ENCODE results near the gene IGSF6. TPM values are rescaled to one million over a fixed set of nuclear protein-coding genes. Genes with fewer than 3 reads are reported as not detected.
"Not testable (repeated sequence)": the region's sequence is repeated elsewhere in the genome, so short reads cannot be mapped to it uniquely, and the experiment has no call there.

Gene IGSF6
- polyA plus RNA-seq (ENCODE audit: insufficient read length in 4 of 4) = 1 to 10 TPM; 1.8 to 5.8 (median 2.7) TPM

- DNase-seq (ENCODE audit: low read depth in 4 of 4, low spot score in 3 of 4) = no peak
Measured at GRCh38 chr16:21652453-21652852, at the start of gene IGSF6. TSS of gene IGSF6 (minus strand) at chr16:21652608. CDS start at chr16:21652598, 10 bp downstream.

GRCh38 chr16:21701271-21701670, 48.9 kb upstream of the IGSF6 start:
- DNase-seq (ENCODE audit: low read depth in 4 of 4, low spot score in 3 of 4) = no peak

GRCh38 chr16:21698169-21699032, 46.0 kb upstream of the IGSF6 start:
- DNase-seq (ENCODE audit: low read depth in 4 of 4, low spot score in 3 of 4) = no peak

GRCh38 chr16:21697032-21697431, 44.6 kb upstream of the IGSF6 start:
- DNase-seq (ENCODE audit: low read depth in 4 of 4, low spot score in 3 of 4) = no peak

- no peak for DNase-seq (ENCODE audit: low read depth in 4 of 4, low spot score in 3 of 4)
Measured at GRCh38 chr16:21694609-21695008, 42.2 kb upstream of the IGSF6 start.

GRCh38 chr16:21690967-21691366, 38.6 kb upstream of the IGSF6 start:
- not testable (repeated sequence) for DNase-seq (ENCODE audit: low read depth in 4 of 4, low spot score in 3 of 4)

- DNase-seq (ENCODE audit: low read depth in 4 of 4, low spot score in 3 of 4) = no peak
Measured at GRCh38 chr16:21689107-21689506, 36.7 kb upstream of the IGSF6 start.

GRCh38 chr16:21685034-21685455, 32.6 kb upstream of the IGSF6 start:
- peak in 2 of 4 donors; percentile 17 to 23 for DNase-seq (ENCODE audit: low read depth in 4 of 4, low spot score in 3 of 4)

GRCh38 chr16:21684199-21684598, 31.8 kb upstream of the IGSF6 start:
- DNase-seq (ENCODE audit: low read depth in 4 of 4, low spot score in 3 of 4) = no peak

- no peak for DNase-seq (ENCODE audit: low read depth in 4 of 4, low spot score in 3 of 4)
Measured at GRCh38 chr16:21683184-21683583, 30.8 kb upstream of the IGSF6 start.

- not testable (repeated sequence) for DNase-seq (ENCODE audit: low read depth in 4 of 4, low spot score in 3 of 4)
Measured at GRCh38 chr16:21680714-21681113, 28.3 kb upstream of the IGSF6 start.

- DNase-seq (ENCODE audit: low read depth in 4 of 4, low spot score in 3 of 4) = not testable (repeated sequence)
Measured at GRCh38 chr16:21674456-21674855, 22.0 kb upstream of the IGSF6 start.

- DNase-seq (ENCODE audit: low read depth in 4 of 4, low spot score in 3 of 4) = no peak
Measured at GRCh38 chr16:21673469-21673868, 21.1 kb upstream of the IGSF6 start.

GRCh38 chr16:21667575-21667974, 15.2 kb upstream of the IGSF6 start:
- DNase-seq (ENCODE audit: low read depth in 4 of 4, low spot score in 3 of 4) = no peak

- no peak for DNase-seq (ENCODE audit: low read depth in 4 of 4, low spot score in 3 of 4)
Measured at GRCh38 chr16:21666772-21667171, 14.4 kb upstream of the IGSF6 start.

- no peak for DNase-seq (ENCODE audit: low read depth in 4 of 4, low spot score in 3 of 4)
Measured at GRCh38 chr16:21664801-21665492, 12.5 kb upstream of the IGSF6 start.

GRCh38 chr16:21663889-21664647, 11.7 kb upstream of the IGSF6 start, which contains the start of gene OTOA:
TSS of gene OTOA (plus strand) at chr16:21663968. CDS start at chr16:21678515, 14,547 bp downstream.
- no peak for DNase-seq (ENCODE audit: low read depth in 4 of 4, low spot score in 3 of 4)

GRCh38 chr16:21659124-21659523, 6.7 kb upstream of the IGSF6 start:
- DNase-seq (ENCODE audit: low read depth in 4 of 4, low spot score in 3 of 4) = no peak

- peak in 3 of 4 donors; percentile 12 to 33 (median 21) for DNase-seq (ENCODE audit: low read depth in 4 of 4, low spot score in 3 of 4)
Measured at GRCh38 chr16:21656795-21657768, 4.7 kb upstream of the IGSF6 start.

GRCh38 chr16:21654881-21655280, 2.5 kb upstream of the IGSF6 start:
- no peak for DNase-seq (ENCODE audit: low read depth in 4 of 4, low spot score in 3 of 4)

Data from right renal pelvis (tissue), 4 donors.